DND-41 (cell line): ENCODE measurements around the gene GLRX2.

Source experiments
- EZH2 ChIP-seq: IDR thresholded peaks from 3 replicates; pipeline ENCODE4 v1.6.1; 2012; ENCODE audit warnings: borderline replicate concordance, low read depth, mild to moderate bottlenecking, moderate library complexity, low read length, inconsistent platforms; ENCODE audit not compliant: severe bottlenecking
- TF ChIP-seq, protein P1 (sequence below): IDR thresholded peaks from 2 replicates; pipeline ENCODE4 v1.5.1; 2012; ENCODE audit warnings: borderline replicate concordance, low read length, moderate library complexity, mild to moderate bottlenecking; ENCODE audit not compliant: poor library complexity, severe bottlenecking; ENCODE audit errors: extremely low read depth

DNA sequence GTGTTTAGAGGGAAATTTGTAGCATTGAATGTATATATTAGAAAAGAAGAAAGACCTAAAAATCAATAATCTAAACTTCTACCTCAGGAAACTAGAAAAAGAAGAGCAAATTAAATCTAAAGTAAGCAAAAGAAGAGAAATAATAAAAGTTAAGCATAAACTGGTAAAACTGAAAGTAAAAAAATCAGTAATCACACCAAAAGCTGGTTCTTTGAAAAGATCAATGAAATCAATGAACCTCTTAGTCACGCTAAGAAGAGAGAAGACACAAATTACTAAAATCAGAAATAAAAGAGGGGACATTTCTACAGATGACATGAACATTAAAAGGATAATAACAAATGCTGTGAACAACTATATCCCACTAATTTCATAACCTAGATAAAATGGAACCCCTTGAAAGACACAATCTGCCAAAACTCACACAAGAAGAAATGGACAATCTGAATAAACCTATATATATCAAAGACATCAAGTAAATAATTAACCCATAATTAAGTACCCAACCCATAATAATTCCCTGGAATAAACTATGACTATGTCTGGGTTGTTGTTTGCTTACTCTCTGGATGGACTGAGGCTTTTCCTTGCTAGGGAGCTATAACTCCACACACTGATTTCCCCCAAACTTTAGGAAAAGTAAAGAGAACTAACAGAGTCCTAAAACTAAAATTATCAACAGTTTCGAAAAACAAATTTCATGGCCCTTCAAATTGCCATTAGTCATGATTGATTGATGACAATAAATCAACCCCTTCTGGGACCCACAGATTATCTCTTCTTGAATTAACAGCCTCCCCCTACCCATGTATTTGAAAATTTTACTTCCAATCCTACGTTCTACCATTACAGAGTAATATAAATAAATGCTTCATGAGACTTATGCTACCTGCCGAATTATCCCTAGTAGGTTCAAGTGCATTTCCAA lies 13.9 kb upstream of the GLRX2 start:
- TF ChIP-seq, protein P1, sequence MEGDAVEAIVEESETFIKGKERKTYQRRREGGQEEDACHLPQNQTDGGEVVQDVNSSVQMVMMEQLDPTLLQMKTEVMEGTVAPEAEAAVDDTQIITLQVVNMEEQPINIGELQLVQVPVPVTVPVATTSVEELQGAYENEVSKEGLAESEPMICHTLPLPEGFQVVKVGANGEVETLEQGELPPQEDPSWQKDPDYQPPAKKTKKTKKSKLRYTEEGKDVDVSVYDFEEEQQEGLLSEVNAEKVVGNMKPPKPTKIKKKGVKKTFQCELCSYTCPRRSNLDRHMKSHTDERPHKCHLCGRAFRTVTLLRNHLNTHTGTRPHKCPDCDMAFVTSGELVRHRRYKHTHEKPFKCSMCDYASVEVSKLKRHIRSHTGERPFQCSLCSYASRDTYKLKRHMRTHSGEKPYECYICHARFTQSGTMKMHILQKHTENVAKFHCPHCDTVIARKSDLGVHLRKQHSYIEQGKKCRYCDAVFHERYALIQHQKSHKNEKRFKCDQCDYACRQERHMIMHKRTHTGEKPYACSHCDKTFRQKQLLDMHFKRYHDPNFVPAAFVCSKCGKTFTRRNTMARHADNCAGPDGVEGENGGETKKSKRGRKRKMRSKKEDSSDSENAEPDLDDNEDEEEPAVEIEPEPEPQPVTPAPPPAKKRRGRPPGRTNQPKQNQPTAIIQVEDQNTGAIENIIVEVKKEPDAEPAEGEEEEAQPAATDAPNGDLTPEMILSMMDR = no peak
- no peak for TF ChIP-seq EZH2
